ENCODE results near the gene PSMC3. TPM values are rescaled to one million over a fixed set of nuclear protein-coding genes. Genes with fewer than 3 reads are reported as not detected.

Gene PSMC3
- total and polyA plus RNA-seq, 4 donors, result 84.2 to 204 (median 149) TPM

DNA sequence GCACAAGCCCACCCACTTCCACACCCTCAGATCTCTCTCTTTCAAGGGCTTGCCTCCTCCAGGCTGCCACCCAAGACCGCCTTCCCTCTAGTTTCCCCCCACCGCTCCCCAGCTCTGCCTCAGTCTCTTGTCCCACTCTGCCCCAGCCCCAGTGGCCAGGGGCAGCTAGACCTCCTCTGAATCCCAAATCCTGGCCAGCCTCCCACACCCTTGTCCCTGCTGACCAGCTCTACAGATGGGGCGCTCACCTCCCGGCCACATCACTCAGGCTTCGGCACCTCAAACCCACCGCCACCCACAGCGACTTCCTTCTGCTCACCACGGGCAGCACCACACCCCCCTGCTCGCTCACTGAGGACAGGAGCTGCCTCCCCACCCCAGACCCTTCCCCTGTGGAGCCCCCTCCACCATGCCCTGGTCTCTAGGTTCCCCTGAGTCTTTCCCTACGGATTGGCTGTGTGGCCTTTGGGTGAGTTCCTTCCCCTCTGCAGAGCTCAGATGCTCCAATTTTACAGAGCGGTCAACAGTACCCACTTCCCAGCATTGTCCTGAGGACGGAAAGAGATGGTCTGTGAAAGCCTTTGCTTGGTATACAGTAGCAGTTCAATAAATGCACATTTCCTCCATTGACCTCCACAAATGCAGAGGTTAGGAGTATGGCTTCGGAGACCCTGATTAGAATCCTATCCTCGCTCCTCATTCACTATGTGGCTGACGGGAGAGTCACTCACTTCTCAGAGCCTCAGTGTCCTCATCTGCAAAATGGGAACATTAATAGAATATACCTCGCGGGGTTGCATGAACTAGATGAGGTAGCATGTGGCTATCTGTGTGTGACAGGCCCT, 36.4 kb downstream of the PSMC3 start:
- no peak for ATAC-seq (ENCODE audit: low FRiP score)
- H3K27ac ChIP-seq (ENCODE audit: low read depth in 1 of 2, low read length in 2 of 2), result no peak overlapping the region
- no peaks in the 10 kb centered on the region for H3K27me3 ChIP-seq (ENCODE audit: control insufficient read depth in 1 of 2, insufficient read depth in 2 of 2, low read length in 1 of 2)
- no peak for DNase-seq
- no peaks in the 10 kb centered on the region for H3K36me3 ChIP-seq (ENCODE audit: control insufficient read depth in 1 of 2, insufficient read depth in 2 of 2, low read length in 1 of 2)
- no peaks in the 10 kb centered on the region for H3K4me1 ChIP-seq (ENCODE audit: control insufficient read depth in 1 of 2, insufficient read depth in 2 of 2, low read length in 2 of 2)
- WGBS, 2 donors, result 89 to 90% methylated on average over 17 of the region's 17 CpGs
- H3K9me3 ChIP-seq (ENCODE audit: control insufficient read depth, low read length), result no peaks in the 10 kb centered on the region
- H3K4me3 ChIP-seq (ENCODE audit: low read length in 2 of 2), result no peak overlapping the region
- intact Hi-C loops (cut with DNase I), result no loop called here

DNA sequence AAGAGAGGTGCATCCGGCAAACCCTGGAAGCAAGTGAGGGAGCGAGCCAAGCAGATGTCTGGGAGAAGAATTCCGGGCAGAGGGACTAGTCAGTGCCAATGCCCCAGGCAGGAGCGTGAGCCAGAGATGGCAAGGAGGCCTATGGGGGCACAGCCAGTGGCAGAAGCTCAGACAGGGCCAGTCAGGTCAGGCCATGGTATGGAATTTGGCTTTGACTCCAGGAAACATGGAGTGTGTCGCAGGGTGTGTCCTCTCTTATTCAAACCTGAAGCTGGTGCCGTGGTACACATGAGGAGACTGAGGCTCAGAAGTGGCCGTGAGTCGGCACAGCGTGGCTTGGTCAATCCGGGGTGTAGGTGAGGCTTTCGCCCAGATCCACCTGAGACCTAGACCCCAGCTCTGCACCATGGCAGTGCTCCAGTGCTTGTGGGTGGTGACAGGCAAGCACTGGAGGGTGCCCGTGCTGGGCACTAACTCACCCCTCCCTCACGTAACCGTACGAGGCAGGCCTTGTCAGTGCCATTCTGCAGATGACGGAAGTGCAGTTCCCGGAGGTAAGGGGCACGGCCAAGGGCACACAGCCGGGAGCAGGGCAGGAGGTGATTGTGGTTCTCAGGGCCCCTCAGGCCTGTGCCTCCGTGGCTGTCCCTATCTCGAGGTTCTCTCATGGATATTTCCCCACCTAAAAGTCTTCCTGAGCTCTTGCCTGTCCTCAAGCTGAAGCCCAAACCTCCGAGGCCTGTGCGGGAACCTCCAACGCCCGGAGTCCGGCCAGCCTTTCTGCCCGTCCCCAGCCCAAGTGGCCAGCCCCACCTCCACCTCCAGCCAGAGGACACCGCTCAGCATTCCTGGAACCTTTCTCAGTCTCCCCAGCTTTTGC, 37.3 kb downstream of the PSMC3 start:
- no peaks in the 10 kb centered on the region for H3K36me3 ChIP-seq (ENCODE audit: control insufficient read depth in 1 of 2, insufficient read depth in 2 of 2, low read length in 1 of 2)
- no peak overlapping the region for H3K4me3 ChIP-seq (ENCODE audit: low read length in 2 of 2)
- no peak overlapping the region for H3K27ac ChIP-seq (ENCODE audit: low read depth in 1 of 2, low read length in 2 of 2)
- H3K9me3 ChIP-seq (ENCODE audit: control insufficient read depth, low read length), result no peaks in the 10 kb centered on the region
- H3K27me3 ChIP-seq (ENCODE audit: control insufficient read depth in 1 of 2, insufficient read depth in 2 of 2, low read length in 1 of 2), result no peaks in the 10 kb centered on the region
- peak; percentile 42 for ATAC-seq (ENCODE audit: low FRiP score)
- WGBS, 2 donors, result 90% methylated on average over 28 of the region's 28 CpGs
- no peak for DNase-seq
- intact Hi-C loops (cut with DNase I), result no loop called here
- no peaks in the 10 kb centered on the region for H3K4me1 ChIP-seq (ENCODE audit: control insufficient read depth in 1 of 2, insufficient read depth in 2 of 2, low read length in 2 of 2)

DNA sequence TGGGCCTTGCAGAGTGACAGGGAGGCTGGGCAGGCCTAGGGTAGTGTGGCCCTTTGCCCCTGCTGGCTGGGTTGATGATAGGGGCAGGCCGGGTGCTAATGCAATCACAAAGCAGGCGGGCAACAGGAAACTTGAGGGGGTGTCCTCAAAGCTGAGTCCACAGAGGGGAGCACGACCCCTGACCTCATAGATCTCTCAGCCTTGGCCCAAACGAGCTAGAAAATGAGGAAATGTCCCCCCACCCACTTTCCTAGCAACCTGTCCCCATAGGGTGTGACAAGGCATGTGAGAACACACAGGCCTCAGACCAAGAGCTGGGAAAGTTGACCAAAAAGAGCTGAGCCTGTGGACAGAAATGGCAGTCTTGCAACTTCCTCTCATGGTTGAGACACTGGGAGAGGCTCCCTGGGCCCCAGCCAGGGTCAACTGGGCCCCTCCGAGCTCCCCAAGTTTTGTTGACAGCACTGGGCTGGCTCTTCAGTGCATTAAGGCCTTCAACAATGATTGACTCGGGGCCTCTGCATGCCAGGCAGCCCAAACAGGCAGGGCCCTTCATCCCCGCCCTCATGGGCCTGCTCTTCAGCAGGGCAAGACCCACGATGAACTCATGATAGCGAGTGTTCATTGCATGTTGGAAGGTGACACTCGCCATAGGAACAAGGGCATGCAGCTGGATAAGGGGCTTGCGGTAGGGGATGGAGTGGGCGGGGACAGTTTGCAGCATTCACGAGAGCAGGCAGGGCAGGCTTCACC, 38.1 kb downstream of the PSMC3 start:
- no peak overlapping the region for H3K27ac ChIP-seq (ENCODE audit: low read depth in 1 of 2, low read length in 2 of 2)
- no peaks in the 10 kb centered on the region for H3K4me1 ChIP-seq (ENCODE audit: control insufficient read depth in 1 of 2, insufficient read depth in 2 of 2, low read length in 2 of 2)
- DNase-seq (no peak), ATAC-seq (ENCODE audit: low FRiP score) (no peak)
- no peaks in the 10 kb centered on the region for H3K27me3 ChIP-seq (ENCODE audit: control insufficient read depth in 1 of 2, insufficient read depth in 2 of 2, low read length in 1 of 2)
- no peaks in the 10 kb centered on the region for H3K9me3 ChIP-seq (ENCODE audit: control insufficient read depth, low read length)
- H3K36me3 ChIP-seq (ENCODE audit: control insufficient read depth in 1 of 2, insufficient read depth in 2 of 2, low read length in 1 of 2), result no peaks in the 10 kb centered on the region
- intact Hi-C loops (cut with DNase I), result no loop called here
- H3K4me3 ChIP-seq (ENCODE audit: low read length in 2 of 2), result no peak overlapping the region
- WGBS, 2 donors, result 81% methylated on average over 13 of the region's 13 CpGs

DNA sequence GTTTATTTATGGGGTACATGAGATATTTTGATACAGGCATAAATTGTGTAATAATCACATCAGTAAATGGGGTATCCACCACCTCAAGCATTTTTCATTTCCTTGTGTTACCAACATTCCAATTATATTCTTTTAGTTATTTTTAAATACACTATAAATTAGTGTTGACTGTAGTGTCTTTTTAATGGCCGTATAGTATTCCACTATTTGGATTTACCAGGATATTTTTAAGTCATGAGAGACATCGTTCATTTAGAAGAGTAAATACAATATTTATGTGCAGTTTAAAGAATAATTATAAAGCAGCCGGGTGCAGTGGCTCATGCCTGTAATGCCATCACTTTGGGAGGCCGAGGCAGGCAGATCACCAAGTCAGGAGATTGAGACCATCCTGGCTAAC, 41.7 kb downstream of the PSMC3 start:
- Histone ChIP-seq H3K27ac (ENCODE audit: low read depth in 1 of 2, low read length in 2 of 2) (no peak overlapping the region), H3K9me3 (ENCODE audit: control insufficient read depth, low read length) (no peaks in the 10 kb centered on the region), H3K36me3 (ENCODE audit: control insufficient read depth in 1 of 2, insufficient read depth in 2 of 2, low read length in 1 of 2) (no peaks in the 10 kb centered on the region), H3K27me3 (ENCODE audit: control insufficient read depth in 1 of 2, insufficient read depth in 2 of 2, low read length in 1 of 2) (no peaks in the 10 kb centered on the region), H3K4me3 (ENCODE audit: low read length in 2 of 2) (no peak overlapping the region), H3K4me1 (ENCODE audit: control insufficient read depth in 1 of 2, insufficient read depth in 2 of 2, low read length in 2 of 2) (no peaks in the 10 kb centered on the region)
- intact Hi-C loops (cut with DNase I), result no loop called here
- DNase-seq (no peak), ATAC-seq (ENCODE audit: low FRiP score) (no peak)
- 94% methylated on average over 4 of the region's 4 CpGs for WGBS, 2 donors

DNA sequence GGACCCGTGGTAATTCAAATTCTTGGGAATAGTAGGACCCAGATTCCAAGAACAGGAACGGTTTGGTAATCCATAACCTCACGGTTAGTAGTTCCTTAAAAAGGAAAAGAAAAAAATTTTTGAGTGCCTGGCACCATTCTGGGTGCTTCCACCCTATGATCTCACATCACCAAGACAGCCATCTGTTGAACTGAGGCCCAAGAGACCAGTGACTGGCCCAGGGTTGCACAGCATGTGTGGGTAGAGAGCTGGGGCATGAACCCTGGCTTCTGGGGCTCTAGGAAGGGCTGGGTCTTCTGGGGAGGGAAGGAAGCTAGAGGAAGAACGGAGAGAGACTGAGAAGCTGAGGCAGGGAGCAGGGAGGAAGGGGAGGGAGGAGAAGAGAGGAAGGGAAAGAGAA, 43.2 kb downstream of the PSMC3 start:
- Histone ChIP-seq H3K36me3 (ENCODE audit: control insufficient read depth in 1 of 2, insufficient read depth in 2 of 2, low read length in 1 of 2) (no peaks in the 10 kb centered on the region), H3K4me3 (ENCODE audit: low read length in 2 of 2) (no peak overlapping the region), H3K9me3 (ENCODE audit: control insufficient read depth, low read length) (no peaks in the 10 kb centered on the region), H3K27ac (ENCODE audit: low read depth in 1 of 2, low read length in 2 of 2) (no peak overlapping the region), H3K4me1 (ENCODE audit: control insufficient read depth in 1 of 2, insufficient read depth in 2 of 2, low read length in 2 of 2) (no peaks in the 10 kb centered on the region), H3K27me3 (ENCODE audit: control insufficient read depth in 1 of 2, insufficient read depth in 2 of 2, low read length in 1 of 2) (no peaks in the 10 kb centered on the region)
- ATAC-seq (ENCODE audit: low FRiP score), result no peak
- intact Hi-C loops (cut with DNase I), result no loop called here
- no peak for DNase-seq
- WGBS, 2 donors, result 58 to 60% methylated on average over 4 of the region's 4 CpGs

GRCh38 chr11:47380078-47380477, 46.2 kb downstream of the PSMC3 start:
- 97% methylated on average over 2 of the region's 2 CpGs for WGBS, 2 donors
- intact Hi-C loops (cut with DNase I), result no loop called here
- ATAC-seq (ENCODE audit: low FRiP score), result no peak
- Histone ChIP-seq H3K36me3 (ENCODE audit: control insufficient read depth in 1 of 2, insufficient read depth in 2 of 2, low read length in 1 of 2) (no peaks in the 10 kb centered on the region), H3K4me1 (ENCODE audit: control insufficient read depth in 1 of 2, insufficient read depth in 2 of 2, low read length in 2 of 2) (no peaks in the 10 kb centered on the region), H3K9me3 (ENCODE audit: control insufficient read depth, low read length) (no peaks in the 10 kb centered on the region), H3K27ac (ENCODE audit: low read depth in 1 of 2, low read length in 2 of 2) (no peak overlapping the region), H3K4me3 (ENCODE audit: low read length in 2 of 2) (no peak overlapping the region), H3K27me3 (ENCODE audit: control insufficient read depth in 1 of 2, insufficient read depth in 2 of 2, low read length in 1 of 2) (no peaks in the 10 kb centered on the region)
- no peak for DNase-seq

GRCh38 chr11:47379317-47379716, 46.9 kb downstream of the PSMC3 start:
- Histone ChIP-seq H3K27me3 (ENCODE audit: control insufficient read depth in 1 of 2, insufficient read depth in 2 of 2, low read length in 1 of 2) (no peaks in the 10 kb centered on the region), H3K9me3 (ENCODE audit: control insufficient read depth, low read length) (no peaks in the 10 kb centered on the region), H3K4me1 (ENCODE audit: control insufficient read depth in 1 of 2, insufficient read depth in 2 of 2, low read length in 2 of 2) (no peaks in the 10 kb centered on the region), H3K27ac (ENCODE audit: low read depth in 1 of 2, low read length in 2 of 2) (no peak overlapping the region), H3K4me3 (ENCODE audit: low read length in 2 of 2) (no peak overlapping the region), H3K36me3 (ENCODE audit: control insufficient read depth in 1 of 2, insufficient read depth in 2 of 2, low read length in 1 of 2) (no peaks in the 10 kb centered on the region)
- 87 to 92% methylated on average over 2 of the region's 2 CpGs for WGBS, 2 donors
- intact Hi-C loops (cut with DNase I), result no loop called here
- DNase-seq (no peak), ATAC-seq (ENCODE audit: low FRiP score) (no peak)

- ATAC-seq (ENCODE audit: low FRiP score) (no peak), DNase-seq (no peak)
- Histone ChIP-seq H3K27me3 (ENCODE audit: control insufficient read depth in 1 of 2, insufficient read depth in 2 of 2, low read length in 1 of 2) (no peaks in the 10 kb centered on the region), H3K36me3 (ENCODE audit: control insufficient read depth in 1 of 2, insufficient read depth in 2 of 2, low read length in 1 of 2) (no peaks in the 10 kb centered on the region), H3K4me3 (ENCODE audit: low read length in 2 of 2) (no peak overlapping the region), H3K9me3 (ENCODE audit: control insufficient read depth, low read length) (no peaks in the 10 kb centered on the region), H3K27ac (ENCODE audit: low read depth in 1 of 2, low read length in 2 of 2) (no peak overlapping the region), H3K4me1 (ENCODE audit: control insufficient read depth in 1 of 2, insufficient read depth in 2 of 2, low read length in 2 of 2) (no peaks in the 10 kb centered on the region)
- intact Hi-C loops (cut with DNase I), result no loop called here
Measured at GRCh38 chr11:47378836-47379170, 47.4 kb downstream of the PSMC3 start.
